HT-29 (cell line): ENCODE results near the gene NUP214. TPM values are rescaled to one million over a fixed set of nuclear protein-coding genes. Genes with fewer than 3 reads are reported as not detected.
A peak's percentile ranks its signal among the peaks of the same experiment; 100 is the strongest.

ENCODE experiments used
- DNase-seq: peaks from one replicate; pipeline ENCODE4 v3.0.0-alpha.2; 2015; ENCODE audit warnings: low spot score
- small RNA-seq: library from RNA; depleted of rRNA; stranded (forward); fragments of <200 nt; gene quantifications from one replicate; pipeline ENCODE3, GENCODE V24; 2014
- total RNA-seq: library from RNA; depleted of rRNA; stranded (reverse); fragments of >200 nt; shearing (Covaris generic); gene quantifications from 2 replicates; pipeline ENCODE4 v1.2.3, GENCODE V29; 2014; rRNA removed

NUP214 gene
- total RNA-seq, 1 experiment from 2014 or later, result 18.4 TPM

- no peak for DNase-seq
These were observed 150.9 kb downstream of the NUP214 start, which contains the start of gene FAM78A for GRCh38 chr9:131276094-131276888. Gene FAM78A (minus strand): TSS chr9:131276510. CDS start chr9:131276179, 331 bp downstream.

- DNase-seq, result no peak
These were observed 151.5 kb downstream of the NUP214 start for GRCh38 chr9:131276891-131277286.

- no peak for DNase-seq
These were observed 152.0 kb downstream of the NUP214 start for GRCh38 chr9:131277287-131277909.

GRCh38 chr9:131277910-131278701 lies 152.7 kb downstream of the NUP214 start:
- DNase-seq, result peak; percentile 56

- DNase-seq, result no peak
These were observed 153.3 kb downstream of the NUP214 start for GRCh38 chr9:131278702-131279111.

- DNase-seq, result no peak
These were observed 153.9 kb downstream of the NUP214 start for GRCh38 chr9:131279196-131279862.

- DNase-seq, result no peak
These were observed 154.6 kb downstream of the NUP214 start for GRCh38 chr9:131279863-131280570.

GRCh38 chr9:131280660-131281059 lies 155.3 kb downstream of the NUP214 start:
- no peak for DNase-seq

- DNase-seq, result no peak
These were observed 156.0 kb downstream of the NUP214 start for GRCh38 chr9:131281119-131281965.

- no peak for DNase-seq
These were observed 156.8 kb downstream of the NUP214 start for GRCh38 chr9:131282175-131282574.

GRCh38 chr9:131282688-131283422 lies 157.5 kb downstream of the NUP214 start:
- no peak for DNase-seq

Small RNA genes lying within 50 kb of the gene (small RNA-seq; reads per million reads assigned to genes)
- gene RNU6-881P, result not detected

Other genes with a start within 250 kb of the NUP214 start
- not detected in 2 replicates for gene QRFP, start 228.8 kb upstream of the NUP214 start, total RNA-seq
- 0.03 and 1.5 TPM in 2 replicates for gene FIBCD1, start 186.3 kb upstream of the NUP214 start, total RNA-seq
- gene LAMC3, start 116.4 kb upstream of the NUP214 start, total RNA-seq, result not detected in 2 replicates
- 0.69 and 0.73 TPM in 2 replicates for gene AIF1L, start 29.1 kb upstream of the NUP214 start, total RNA-seq
- gene FAM78A, start 150.9 kb downstream of the NUP214 start, total RNA-seq, result 0.57 and 1.2 TPM in 2 replicates
- gene PLPP7, start 164.1 kb downstream of the NUP214 start, total RNA-seq, result not detected in 2 replicates